GM12872 (cell line): Measurements from ENCODE around the gene CA10.

Source experiments
- TF ChIP-seq, protein P1 (sequence below): IDR thresholded peaks from 3 replicates; pipeline ENCODE4 v1.5.1; 2011; ENCODE audit warnings: low read depth, mild to moderate bottlenecking, low read length, moderate library complexity; ENCODE audit not compliant: insufficient read depth

The CA10 gene

DNA sequence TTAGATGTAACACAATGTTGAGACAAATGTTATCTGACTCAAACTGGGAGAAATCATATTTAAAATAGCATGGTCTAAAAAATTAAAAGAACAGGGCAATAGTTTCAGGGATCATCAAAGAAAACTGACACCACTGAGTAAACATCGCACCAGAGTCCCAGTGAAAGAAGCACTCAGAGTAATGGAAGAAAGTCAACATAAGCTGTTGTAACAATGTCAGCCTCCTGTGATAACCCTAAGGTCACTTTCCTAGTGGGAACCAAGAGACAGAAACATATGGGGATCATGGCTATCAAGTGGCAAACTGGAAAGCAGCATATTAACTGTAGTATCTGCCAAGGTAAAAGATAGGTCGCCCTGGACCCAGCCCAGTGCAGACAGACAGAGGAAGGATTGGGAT lies 160.8 kb downstream of the CA10 start:
- TF ChIP-seq, protein P1, sequence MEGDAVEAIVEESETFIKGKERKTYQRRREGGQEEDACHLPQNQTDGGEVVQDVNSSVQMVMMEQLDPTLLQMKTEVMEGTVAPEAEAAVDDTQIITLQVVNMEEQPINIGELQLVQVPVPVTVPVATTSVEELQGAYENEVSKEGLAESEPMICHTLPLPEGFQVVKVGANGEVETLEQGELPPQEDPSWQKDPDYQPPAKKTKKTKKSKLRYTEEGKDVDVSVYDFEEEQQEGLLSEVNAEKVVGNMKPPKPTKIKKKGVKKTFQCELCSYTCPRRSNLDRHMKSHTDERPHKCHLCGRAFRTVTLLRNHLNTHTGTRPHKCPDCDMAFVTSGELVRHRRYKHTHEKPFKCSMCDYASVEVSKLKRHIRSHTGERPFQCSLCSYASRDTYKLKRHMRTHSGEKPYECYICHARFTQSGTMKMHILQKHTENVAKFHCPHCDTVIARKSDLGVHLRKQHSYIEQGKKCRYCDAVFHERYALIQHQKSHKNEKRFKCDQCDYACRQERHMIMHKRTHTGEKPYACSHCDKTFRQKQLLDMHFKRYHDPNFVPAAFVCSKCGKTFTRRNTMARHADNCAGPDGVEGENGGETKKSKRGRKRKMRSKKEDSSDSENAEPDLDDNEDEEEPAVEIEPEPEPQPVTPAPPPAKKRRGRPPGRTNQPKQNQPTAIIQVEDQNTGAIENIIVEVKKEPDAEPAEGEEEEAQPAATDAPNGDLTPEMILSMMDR, result no peak

DNA sequence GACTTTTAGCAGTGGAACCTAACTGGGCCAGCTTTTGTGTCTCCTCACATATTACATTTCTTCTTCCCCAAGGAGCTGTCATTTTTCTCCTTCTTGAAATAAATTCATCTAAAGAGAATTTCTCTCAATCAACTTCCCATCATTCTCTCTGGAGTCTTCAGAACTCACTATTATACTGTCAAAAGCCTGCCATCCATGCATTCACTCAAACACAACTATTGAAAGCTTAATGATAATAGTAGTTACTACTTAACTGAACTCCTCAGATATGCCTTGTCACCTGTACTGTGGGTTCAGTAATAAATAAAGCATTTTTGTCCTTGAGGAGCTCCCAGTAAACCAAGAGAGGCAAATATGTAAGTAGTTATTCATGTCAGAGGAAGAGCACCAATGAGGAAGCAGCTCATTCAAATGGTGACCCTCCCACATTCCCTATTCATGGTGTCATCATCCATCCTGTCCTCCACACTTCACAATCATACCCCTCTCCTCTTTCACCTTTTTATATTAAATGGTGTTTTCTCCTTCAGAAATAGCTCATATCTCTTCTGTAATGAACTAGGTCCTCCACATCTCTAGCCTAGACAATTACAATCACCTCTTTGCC lies 162.6 kb downstream of the CA10 start:
- TF ChIP-seq, protein P1, result no peak

DNA sequence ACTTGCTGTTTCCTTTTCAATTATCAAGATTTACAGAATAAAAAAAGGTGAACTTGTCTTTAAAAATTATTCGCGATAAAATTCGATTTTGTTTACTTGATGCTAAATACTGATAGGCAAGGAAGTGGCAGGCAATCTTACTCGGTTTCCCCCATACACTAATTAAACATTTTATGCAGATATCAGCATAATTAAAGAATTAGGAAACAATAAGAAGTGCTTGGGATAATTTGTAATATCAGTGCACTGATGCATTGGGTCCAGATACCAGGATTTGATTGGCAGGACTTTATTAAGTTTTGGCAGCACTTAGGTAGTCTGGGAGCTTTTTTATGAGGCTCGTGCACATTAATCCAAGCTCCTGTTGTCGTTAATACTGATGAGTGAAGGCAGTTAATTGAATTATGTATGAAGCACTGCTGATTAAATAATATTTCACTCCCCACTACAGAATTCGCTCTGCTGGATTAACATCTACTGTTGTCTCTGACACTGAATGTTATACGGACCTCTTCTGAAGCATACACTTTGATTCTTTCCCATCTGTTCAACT lies 165.6 kb downstream of the CA10 start:
- TF ChIP-seq, protein P1, result no peak

DNA sequence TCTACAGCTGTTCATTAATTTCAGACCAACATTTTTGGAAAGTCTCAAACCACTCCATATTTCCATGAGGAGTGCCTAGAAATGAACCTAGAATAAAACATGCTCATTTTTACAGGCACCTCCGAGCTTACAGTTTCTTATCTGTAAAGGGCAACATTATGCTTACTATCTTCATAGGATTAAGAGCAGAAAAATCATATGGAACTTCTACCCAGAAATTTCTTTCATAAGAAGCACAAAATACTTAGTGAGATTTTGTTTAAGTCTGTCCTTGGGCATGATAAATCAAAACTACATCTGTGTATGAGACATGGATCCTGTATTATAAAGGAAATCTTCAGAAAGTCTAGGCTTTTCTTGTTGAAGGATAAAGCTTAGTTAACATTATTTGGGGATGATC lies 187.4 kb downstream of the CA10 start:
- TF ChIP-seq, protein P1, result no peak

DNA sequence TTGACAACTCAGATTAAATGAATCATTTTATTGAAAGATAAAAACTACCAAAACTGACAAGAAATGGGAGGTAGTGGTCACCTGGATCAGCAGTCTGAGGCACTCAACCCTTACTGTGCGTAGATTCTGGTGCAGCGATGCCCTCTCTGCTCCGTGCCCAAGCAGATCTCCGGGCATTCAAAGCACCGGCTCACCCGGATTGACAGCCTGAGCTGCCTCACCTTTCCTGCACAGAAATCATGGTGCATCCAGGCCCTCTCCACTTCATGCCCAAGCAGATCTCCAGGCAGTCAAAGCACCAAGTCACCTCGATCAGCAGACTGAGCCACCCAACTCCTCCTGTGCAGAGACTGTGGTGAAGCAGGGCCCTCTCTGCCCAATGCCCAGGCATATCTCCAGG lies 196.8 kb downstream of the CA10 start:
- TF ChIP-seq, protein P1, result no peak

DNA sequence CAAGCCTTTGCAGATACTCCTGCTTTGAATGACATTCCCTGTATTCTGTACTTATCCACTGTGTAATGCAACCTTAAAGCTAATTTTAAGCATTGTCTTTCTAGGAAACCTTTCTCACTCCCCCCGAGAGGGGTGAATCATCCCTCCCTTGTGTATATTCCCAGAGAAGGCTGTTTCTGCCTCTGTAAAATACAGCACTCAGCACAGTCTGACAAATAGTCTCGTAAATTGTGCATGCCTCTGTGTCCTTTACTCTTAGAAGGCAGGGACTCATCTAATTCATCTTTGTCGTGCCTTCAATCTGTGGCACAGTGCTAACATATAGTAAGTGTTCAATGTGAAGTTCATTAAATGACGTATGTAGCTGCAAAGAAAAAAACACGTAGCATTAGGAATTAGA lies 200.7 kb downstream of the CA10 start:
- TF ChIP-seq, protein P1, result no peak

DNA sequence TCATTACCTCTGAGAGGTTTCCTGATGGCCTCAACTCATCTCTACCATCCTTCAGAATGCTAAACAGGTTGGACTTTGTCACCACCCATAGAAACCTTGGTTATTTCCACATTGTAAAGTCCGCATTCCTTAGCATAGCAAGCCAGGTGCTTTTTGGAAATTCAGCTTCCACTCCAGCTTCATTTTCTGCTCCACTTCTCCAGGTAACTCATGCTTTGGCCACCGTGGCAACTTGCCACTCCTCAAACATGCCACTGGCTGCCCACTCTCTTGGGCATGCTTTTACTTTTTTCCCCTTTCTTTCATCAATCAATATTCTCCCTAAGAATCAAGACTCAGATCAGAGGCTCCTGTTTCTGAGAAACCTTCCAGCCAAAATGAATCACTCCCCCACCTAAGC lies 203.3 kb downstream of the CA10 start:
- TF ChIP-seq, protein P1, result no peak
